ENCODE measurements around the gene LTBR. TPM values are rescaled to one million over a fixed set of nuclear protein-coding genes. Genes with fewer than 3 reads are reported as not detected.

Gene LTBR
- polyA plus RNA-seq, 2 of the 4 experiments (the other 2 are of a cell fraction) = 57.3 to 110 TPM

DNA sequence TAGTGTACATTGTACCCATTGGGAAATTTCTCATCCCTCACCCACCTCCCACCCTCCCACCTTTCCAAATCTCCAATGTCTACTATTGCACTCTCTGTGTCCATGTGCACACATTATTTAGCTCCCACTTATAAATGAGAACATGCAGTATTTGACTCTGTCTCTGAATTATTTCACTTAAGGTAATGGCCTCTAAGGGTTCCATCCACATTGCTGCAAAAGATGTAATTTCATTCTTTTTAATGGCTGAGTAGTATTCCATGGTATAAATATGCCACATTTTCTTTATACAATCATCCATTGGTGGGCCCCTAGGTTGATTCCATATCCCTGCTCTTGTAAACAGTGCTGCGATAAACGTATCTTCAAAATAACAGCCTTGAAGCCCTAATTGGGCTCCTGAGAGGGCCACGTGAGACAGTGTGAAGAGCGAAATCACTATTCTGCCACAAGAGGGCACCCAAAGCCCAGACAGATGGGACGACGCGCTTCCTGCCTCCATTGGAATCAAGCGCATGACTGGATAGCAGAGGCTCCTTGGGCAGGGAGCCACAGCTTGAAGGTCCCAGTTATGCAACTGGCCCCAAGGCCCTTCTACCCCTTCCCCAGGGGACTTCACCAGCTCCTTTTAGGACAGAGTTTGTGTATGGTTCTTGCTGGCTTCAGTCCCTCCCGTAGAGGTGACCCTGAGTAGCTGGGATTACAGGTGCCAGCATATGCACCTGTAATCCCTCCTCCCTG is 39.5 kb downstream of the LTBR start (continued):
- TF ChIP-seq HDAC2 (IDR thresholded peaks at IDR 0.05) (0 out of 2 replicates have a peak, but pooled peaks have one; percentile 49), SREBF2 (IDR thresholded peaks at IDR 0.05) (no peak), BCL3 (IDR thresholded peaks at IDR 0.05) (no peak), CBX2 (IDR thresholded peaks at IDR 0.05; ENCODE audit: borderline replicate concordance, low read depth) (no peak), EHF (CRISPR knock-in tag; IDR thresholded peaks at IDR 0.05) (peak; percentile 68; the same call in 1 of the 2 replicates), GATA3 (IDR thresholded peaks at IDR 0.05; ENCODE audit: borderline replicate concordance) (no peak), MAZ (IDR thresholded peaks at IDR 0.05; ENCODE audit: borderline replicate concordance, low read depth, low read length) (no peak), BHLHE40 (IDR thresholded peaks at IDR 0.05; ENCODE audit: low read depth, low read length) (peak; percentile 46; the same call in 1 of the 2 replicates), POLR2A (IDR thresholded peaks at IDR 0.05; ENCODE audit: low read length) (no peak), FOSB (CRISPR knock-in tag; IDR thresholded peaks at IDR 0.05) (no peak), POLR2AphosphoS2 (conservative IDR thresholded peaks at IDR 0.05; ENCODE audit: low read length) (no peak; the same call in 1 of the 2 replicates), HOXB13 (CRISPR knock-in tag; IDR thresholded peaks at IDR 0.05; ENCODE audit: low read depth) (peak; percentile 64; the same call in 1 of the 2 replicates), JUNB (IDR thresholded peaks at IDR 0.05) (no peak), HEYL (CRISPR knock-in tag; IDR thresholded peaks at IDR 0.05) (no peak), NFE2L2 (conservative IDR thresholded peaks at IDR 0.05; ENCODE audit: low read length) (0 out of 2 replicates have a peak, but pooled peaks have one; percentile 13), TFCP2L1 (CRISPR knock-in tag; IDR thresholded peaks at IDR 0.05) (no peak), EP300 (IDR thresholded peaks at IDR 0.05) (no peak), ZC3H11A (IDR thresholded peaks at IDR 0.05) (no peak), JUN (IDR thresholded peaks at IDR 0.05) (no peak), RAD21 (conservative IDR thresholded peaks at IDR 0.05 in 1 of 2, IDR thresholded peaks at IDR 0.05 in 1 of 2) (peak; percentile 98), CBX8 (IDR thresholded peaks at IDR 0.05) (no peak), USF2 (IDR thresholded peaks at IDR 0.05) (peak; percentile 72), HOXB5 (CRISPR knock-in tag; IDR thresholded peaks at IDR 0.05) (no peak), PHF8 (IDR thresholded peaks at IDR 0.05; ENCODE audit: borderline replicate concordance, low read depth) (no peak)
- TF ChIP-seq, protein P1, sequence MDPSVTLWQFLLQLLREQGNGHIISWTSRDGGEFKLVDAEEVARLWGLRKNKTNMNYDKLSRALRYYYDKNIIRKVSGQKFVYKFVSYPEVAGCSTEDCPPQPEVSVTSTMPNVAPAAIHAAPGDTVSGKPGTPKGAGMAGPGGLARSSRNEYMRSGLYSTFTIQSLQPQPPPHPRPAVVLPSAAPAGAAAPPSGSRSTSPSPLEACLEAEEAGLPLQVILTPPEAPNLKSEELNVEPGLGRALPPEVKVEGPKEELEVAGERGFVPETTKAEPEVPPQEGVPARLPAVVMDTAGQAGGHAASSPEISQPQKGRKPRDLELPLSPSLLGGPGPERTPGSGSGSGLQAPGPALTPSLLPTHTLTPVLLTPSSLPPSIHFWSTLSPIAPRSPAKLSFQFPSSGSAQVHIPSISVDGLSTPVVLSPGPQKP (IDR thresholded peaks at IDR 0.05; ENCODE audit: low read depth, low read length) = no peak
- TF ChIP-seq, protein P2, sequence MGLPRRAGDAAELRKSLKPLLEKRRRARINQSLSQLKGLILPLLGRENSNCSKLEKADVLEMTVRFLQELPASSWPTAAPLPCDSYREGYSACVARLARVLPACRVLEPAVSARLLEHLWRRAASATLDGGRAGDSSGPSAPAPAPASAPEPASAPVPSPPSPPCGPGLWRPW (IDR thresholded peaks at IDR 0.05) = no peak

DNA sequence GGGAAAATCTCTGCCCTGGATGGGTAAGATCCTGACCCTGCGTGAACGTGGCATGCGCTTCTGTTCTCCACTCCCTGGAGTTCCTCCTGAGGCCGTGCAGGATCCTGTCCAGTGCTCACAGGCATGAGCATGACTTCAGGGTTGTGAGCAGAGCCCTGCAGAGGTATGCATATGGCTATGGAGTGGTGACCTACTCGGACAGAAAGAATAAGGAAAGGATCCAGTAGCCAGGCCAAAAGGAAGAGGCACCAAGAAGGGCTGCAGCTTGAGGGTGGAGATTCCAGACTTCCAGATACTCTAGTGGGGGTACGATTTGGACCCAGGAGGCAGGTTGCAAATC is 40.0 kb downstream of the LTBR start:
- H3K27ac ChIP-seq = peak overlapping the region; percentile 42 to 76; a peak in 4 of 6 replicates
- peak; percentile 31 to 57; a peak in 4 of 6 replicates for ATAC-seq
- CTCF ChIA-PET = interaction anchor here (0.5 to 8.1 kb wide), 45 partner anchors 8 to 139 kb away, joined by 3 to 121 read pairs (median 5); partner anchors contain the start of genes CD27, GAPDH, TAPBPL and VAMP1
- no peak for TF ChIP-seq CBX2 (IDR thresholded peaks at IDR 0.05; ENCODE audit: borderline replicate concordance, low read depth)
- no peak for TF ChIP-seq RARB (CRISPR knock-in tag; IDR thresholded peaks at IDR 0.05)
- TF ChIP-seq PHF8 (IDR thresholded peaks at IDR 0.05; ENCODE audit: borderline replicate concordance, low read depth) = no peak
- no peak for TF ChIP-seq RNF2 (IDR thresholded peaks at IDR 0.05; ENCODE audit: borderline replicate concordance, low read depth)
- TF ChIP-seq, protein P2 (IDR thresholded peaks at IDR 0.05) = no peak
- no peak for TF ChIP-seq NR3C1 (IDR thresholded peaks at IDR 0.05)
- TF ChIP-seq NFE2L2 (conservative IDR thresholded peaks at IDR 0.05; ENCODE audit: low read length) = no peak
- TF ChIP-seq POLR2AphosphoS2 (conservative IDR thresholded peaks at IDR 0.05; ENCODE audit: low read length) = no peak
- TF ChIP-seq KDM5A (IDR thresholded peaks at IDR 0.05) = no peak
- TF ChIP-seq, protein P3, sequence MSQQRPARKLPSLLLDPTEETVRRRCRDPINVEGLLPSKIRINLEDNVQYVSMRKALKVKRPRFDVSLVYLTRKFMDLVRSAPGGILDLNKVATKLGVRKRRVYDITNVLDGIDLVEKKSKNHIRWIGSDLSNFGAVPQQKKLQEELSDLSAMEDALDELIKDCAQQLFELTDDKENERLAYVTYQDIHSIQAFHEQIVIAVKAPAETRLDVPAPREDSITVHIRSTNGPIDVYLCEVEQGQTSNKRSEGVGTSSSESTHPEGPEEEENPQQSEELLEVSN (IDR thresholded peaks at IDR 0.05; ENCODE audit: borderline replicate concordance, low read depth) = no peak
- TF ChIP-seq FOXS1 (CRISPR knock-in tag; IDR thresholded peaks at IDR 0.05) = no peak
- TF ChIP-seq ESRRA (IDR thresholded peaks at IDR 0.05; ENCODE audit: borderline replicate concordance, low read length) = no peak
- no peak for TF ChIP-seq CBX8 (IDR thresholded peaks at IDR 0.05)
- TF ChIP-seq EP300 (IDR thresholded peaks at IDR 0.05) = no peak
- no peak for TF ChIP-seq FOSL2 (IDR thresholded peaks at IDR 0.05)
- no peak for TF ChIP-seq FOSL2 (CRISPR knock-in tag; IDR thresholded peaks at IDR 0.05)
- TF ChIP-seq POLR2A (IDR thresholded peaks at IDR 0.05; ENCODE audit: low read length) = no peak
- TF ChIP-seq ZFP36 (IDR thresholded peaks at IDR 0.05; ENCODE audit: borderline replicate concordance, partially characterized antibody) = no peak
- no peak for TF ChIP-seq NPAS2 (CRISPR knock-in tag; IDR thresholded peaks at IDR 0.05; ENCODE audit: borderline replicate concordance)

More for the DNA sequence above, 40.0 kb downstream of the LTBR start:
- 63% methylated on average over 6 of the region's 6 CpGs for WGBS (ENCODE audit: missing lambda C conversion rate)
- H3K4me3 ChIP-seq = no peak overlapping the region
- H3K4me1 ChIP-seq = peaks cover 26% of the 10 kb centered on the region
- H3K9me3 ChIP-seq = no peaks in the 10 kb centered on the region
- DNase-seq (ENCODE audit: low read depth in 1 of 2, low spot score in 1 of 2) (no peak), FAIRE-seq (no peak)
- POLR2A ChIA-PET = interaction anchor here (1.4 kb wide), 2 partner anchors 47 to 110 kb away, joined by 4 to 9 read pairs; partner anchors contain the start of genes GAPDH and VAMP1
- no peak overlapping the region for H3K4me2 ChIP-seq

Measured in A549 (cell line).